HEK293 (cell line): Measurements from ENCODE around the gene ZNF521.

Source experiments
- CTCF ChIA-PET: fragments of 350-600 bp; formaldehyde crosslinking; extraction: SDS; loops from one replicate; lab custom pipeline; 2021; ENCODE audit warnings: antibody characterized with exemption; lab: Yijun Ruan, JAX
- POLR2A ChIA-PET: fragments of 300-600 bp; formaldehyde crosslinking; extraction: SDS; loops from one replicate; lab custom pipeline; 2020; ENCODE audit warnings: antibody characterized with exemption, inconsistent platforms; lab: Yijun Ruan, JAX
- H3K27ac ChIP-seq: fragments of 200-500 bp; sonication (Bioruptor generic); 2 replicates; pipeline ENCODE4 v1.5.1; 2014; ENCODE audit warnings: low read depth, low read length, control low read depth, inconsistent platforms; ENCODE audit errors: extremely low read depth
- H3K36me3 ChIP-seq, 2 experiments: fragments of 200-500 bp in 1 of 2; sonication (Bioruptor generic) in 1 of 2; 1 replicate in 1 of 2; 2 replicates in 1 of 2; pipeline ENCODE4 v1.5.1; 2014 to 2017; ENCODE audit warnings: inconsistent platforms in 2 of 2, low read length in 2 of 2; ENCODE audit not compliant: control insufficient read depth in 2 of 2, insufficient read depth in 1 of 2
- H3K4me1 ChIP-seq: fragments of 200-500 bp; sonication (Bioruptor generic); 2 replicates; pipeline ENCODE4 v1.5.1; 2014; ENCODE audit warnings: mild to moderate bottlenecking, low read length, inconsistent platforms; ENCODE audit not compliant: control insufficient read depth, insufficient read depth
- H3K4me3 ChIP-seq: 2 replicates; pipeline ENCODE4 v1.5.1; 2011; ENCODE audit warnings: low read depth, mild to moderate bottlenecking, control low read depth, low read length, moderate library complexity
- H3K9me3 ChIP-seq: fragments of 200-500 bp; sonication (Bioruptor generic); 2 replicates; pipeline ENCODE4 v1.5.1; 2014; ENCODE audit warnings: low read depth, low read length, inconsistent platforms; ENCODE audit not compliant: control insufficient read depth, insufficient read depth
- GLI4 ChIP-seq: fragments of 450-650 bp; formaldehyde crosslinking; IDR thresholded peaks from 2 replicates; pipeline ENCODE4 v1.5.1; 2016; ENCODE audit warnings: missing biosample characterization, missing genetic modification characterization
- IKZF3 ChIP-seq: fragments of 450-650 bp; IDR thresholded peaks from 2 replicates; pipeline ENCODE4 v1.5.0; 2018; ENCODE audit warnings: missing biosample characterization, mild to moderate bottlenecking, missing genetic modification characterization, moderate library complexity
- RBAK ChIP-seq: fragments of 450-650 bp; formaldehyde crosslinking; IDR thresholded peaks from 2 replicates; pipeline ENCODE4 v1.5.1; 2016; ENCODE audit warnings: missing biosample characterization, missing genetic modification characterization
- SALL2 ChIP-seq: fragments of 450-650 bp; formaldehyde crosslinking; IDR thresholded peaks from 2 replicates; pipeline ENCODE4 v1.5.0; 2017; ENCODE audit warnings: missing biosample characterization, mild to moderate bottlenecking, missing genetic modification characterization, borderline replicate concordance
- TRIM28 ChIP-seq: IDR thresholded peaks from 2 replicates; pipeline ENCODE4 v1.6.1; 2011; ENCODE audit warnings: low read length, control low read depth, borderline replicate concordance
- ZFHX2 ChIP-seq: fragments of 450-650 bp; formaldehyde crosslinking; conservative IDR thresholded peaks from 2 replicates; pipeline ENCODE4 v1.5.1; 2016; ENCODE audit warnings: missing biosample characterization, missing genetic modification characterization
- ZFP37 ChIP-seq: fragments of 450-650 bp; formaldehyde crosslinking; IDR thresholded peaks from 2 replicates; pipeline ENCODE4 v1.5.1; 2016; ENCODE audit warnings: missing biosample characterization, missing genetic modification characterization
- ZNF169 ChIP-seq: fragments of 450-650 bp; formaldehyde crosslinking; IDR thresholded peaks from 2 replicates; pipeline ENCODE4 v1.5.1; 2016; ENCODE audit warnings: missing biosample characterization, missing genetic modification characterization
- ZNF202 ChIP-seq: fragments of 450-650 bp; formaldehyde crosslinking; IDR thresholded peaks from 2 replicates; pipeline ENCODE4 v1.5.1; 2016; ENCODE audit warnings: missing biosample characterization, missing genetic modification characterization, borderline replicate concordance
- ZNF24 ChIP-seq: fragments of 450-650 bp; formaldehyde crosslinking; IDR thresholded peaks from 2 replicates; pipeline ENCODE4 v1.5.1; 2016; ENCODE audit warnings: missing biosample characterization, missing genetic modification characterization
- ZNF266 ChIP-seq: fragments of 450-650 bp; formaldehyde crosslinking; IDR thresholded peaks from 2 replicates; pipeline ENCODE4 v1.5.1; 2016; ENCODE audit warnings: missing biosample characterization, missing genetic modification characterization, low read depth
- ZNF302 ChIP-seq: fragments of 450-650 bp; formaldehyde crosslinking; IDR thresholded peaks from 2 replicates; pipeline ENCODE4 v1.5.1; 2016; ENCODE audit warnings: missing biosample characterization, missing genetic modification characterization, low read depth
- ZNF341 ChIP-seq: fragments of 450-650 bp; formaldehyde crosslinking; IDR thresholded peaks from 2 replicates; pipeline ENCODE4; 2016; ENCODE audit warnings: low read depth, missing biosample characterization, missing genetic modification characterization
- ZNF354C ChIP-seq: fragments of 450-650 bp; formaldehyde crosslinking; IDR thresholded peaks from 2 replicates; pipeline ENCODE4 v1.5.1; 2016; ENCODE audit warnings: missing biosample characterization, missing genetic modification characterization, low read depth, borderline replicate concordance
- ZNF596 ChIP-seq: fragments of 450-650 bp; IDR thresholded peaks from 2 replicates; pipeline ENCODE4 v1.5.0; 2018; ENCODE audit warnings: missing biosample characterization, mild to moderate bottlenecking, missing genetic modification characterization, moderate library complexity
- ZNF623 ChIP-seq: fragments of 450-650 bp; formaldehyde crosslinking; IDR thresholded peaks from 2 replicates; pipeline ENCODE4 v1.5.1; 2016; ENCODE audit warnings: missing biosample characterization, missing genetic modification characterization
- ZNF768 ChIP-seq: fragments of 450-650 bp; formaldehyde crosslinking; IDR thresholded peaks from 2 replicates; pipeline ENCODE4 v1.5.1; 2018; ENCODE audit warnings: missing biosample characterization, mild to moderate bottlenecking, missing genetic modification characterization
- ZNF777 ChIP-seq: fragments of 450-650 bp; formaldehyde crosslinking; IDR thresholded peaks from 2 replicates; pipeline ENCODE4 v1.5.1; 2017; ENCODE audit warnings: missing biosample characterization, missing genetic modification characterization, borderline replicate concordance
- ZNF791 ChIP-seq: fragments of 450-650 bp; formaldehyde crosslinking; IDR thresholded peaks from 2 replicates; pipeline ENCODE4 v1.5.1; 2016; ENCODE audit warnings: missing biosample characterization, missing genetic modification characterization
- ZSCAN30 ChIP-seq: fragments of 450-650 bp; IDR thresholded peaks from 2 replicates; pipeline ENCODE4 v1.5.1; 2018; ENCODE audit warnings: missing biosample characterization, mild to moderate bottlenecking, missing genetic modification characterization, moderate library complexity
- TF ChIP-seq, protein P1 (sequence below): fragments of 450-650 bp; formaldehyde crosslinking; IDR thresholded peaks from 2 replicates; pipeline ENCODE4 v1.5.1; 2016; ENCODE audit warnings: missing biosample characterization, missing genetic modification characterization, borderline replicate concordance
- TF ChIP-seq, protein P2 (sequence below): fragments of 450-650 bp; formaldehyde crosslinking; IDR thresholded peaks from 2 replicates; pipeline ENCODE4 v1.5.1; 2016; ENCODE audit warnings: missing biosample characterization, missing genetic modification characterization
- TF ChIP-seq, protein P3 (sequence below): fragments of 450-650 bp; formaldehyde crosslinking; IDR thresholded peaks from 2 replicates; pipeline ENCODE4 v1.5.1; 2016; ENCODE audit warnings: missing biosample characterization, missing genetic modification characterization
- TF ChIP-seq, protein P4 (sequence below): fragments of 450-650 bp; formaldehyde crosslinking; IDR thresholded peaks from 2 replicates; pipeline ENCODE4 v1.5.1; 2017; ENCODE audit warnings: missing biosample characterization, mild to moderate bottlenecking, missing genetic modification characterization, moderate library complexity
- TF ChIP-seq, protein P5 (sequence below): fragments of 450-650 bp; formaldehyde crosslinking; IDR thresholded peaks from 2 replicates; pipeline ENCODE4 v1.5.1; 2016; ENCODE audit warnings: missing biosample characterization, missing genetic modification characterization

The ZNF521 gene

DNA sequence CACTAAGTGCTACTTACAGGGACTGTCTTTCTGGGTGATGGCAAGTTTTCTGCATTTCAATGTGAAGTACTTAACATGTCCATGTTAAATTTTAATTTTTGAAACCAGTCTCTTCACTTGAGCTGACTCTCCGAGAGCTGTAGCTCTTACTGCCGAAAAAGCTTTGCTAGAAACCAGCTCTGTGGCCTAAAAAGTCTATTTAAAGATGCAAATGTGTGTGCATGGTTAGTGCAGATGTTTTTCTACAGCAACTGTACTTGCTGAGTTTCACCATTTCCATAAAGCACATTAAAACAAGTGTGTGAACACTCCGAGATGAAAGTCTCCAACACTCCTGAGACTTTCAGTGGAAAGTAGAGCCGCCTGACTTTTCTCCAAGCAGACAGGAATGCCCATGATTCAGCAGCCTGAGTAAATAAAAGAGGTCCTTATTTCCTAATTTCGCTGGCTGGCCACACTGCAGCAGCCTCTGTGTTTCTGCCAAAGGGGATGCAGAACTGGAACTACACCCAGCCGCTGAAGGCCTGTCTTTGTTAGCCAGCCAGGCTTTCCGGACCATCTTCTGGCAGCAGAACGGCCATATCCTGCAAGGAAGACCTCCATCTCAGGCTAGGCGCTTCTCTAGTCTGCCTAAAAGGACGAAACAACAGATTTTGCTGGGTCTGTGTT lies 121.2 kb downstream of the ZNF521 start:
- Histone ChIP-seq H3K9me3 (no peaks in the 10 kb centered on the region), H3K4me1 (peaks cover 7% of the 10 kb centered on the region; the same call in 1 of the 2 replicates), H3K4me3 (no peak overlapping the region), H3K36me3 (peaks cover 0 to 14% of the 10 kb centered on the region in 2 experiments; a peak in 1 of 3 replicates), H3K27ac (no peak overlapping the region)
- TF ChIP-seq ZNF623 (tag by site-specific recombination): no peak
- TF ChIP-seq, protein P1, sequence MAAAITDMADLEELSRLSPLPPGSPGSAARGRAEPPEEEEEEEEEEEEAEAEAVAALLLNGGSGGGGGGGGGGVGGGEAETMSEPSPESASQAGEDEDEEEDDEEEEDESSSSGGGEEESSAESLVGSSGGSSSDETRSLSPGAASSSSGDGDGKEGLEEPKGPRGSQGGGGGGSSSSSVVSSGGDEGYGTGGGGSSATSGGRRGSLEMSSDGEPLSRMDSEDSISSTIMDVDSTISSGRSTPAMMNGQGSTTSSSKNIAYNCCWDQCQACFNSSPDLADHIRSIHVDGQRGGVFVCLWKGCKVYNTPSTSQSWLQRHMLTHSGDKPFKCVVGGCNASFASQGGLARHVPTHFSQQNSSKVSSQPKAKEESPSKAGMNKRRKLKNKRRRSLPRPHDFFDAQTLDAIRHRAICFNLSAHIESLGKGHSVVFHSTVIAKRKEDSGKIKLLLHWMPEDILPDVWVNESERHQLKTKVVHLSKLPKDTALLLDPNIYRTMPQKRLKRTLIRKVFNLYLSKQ: no peak
- no peak for TF ChIP-seq SALL2 (tag by site-specific recombination)
- no peak for TF ChIP-seq ZNF777
- no peak for TF ChIP-seq ZNF169
- TF ChIP-seq ZNF266 (tag by site-specific recombination): no peak
- no peak for TF ChIP-seq GLI4 (tag by site-specific recombination)
- no peak for TF ChIP-seq ZNF341
- TF ChIP-seq ZFP37 (tag by site-specific recombination): no peak
- TF ChIP-seq, protein P2, sequence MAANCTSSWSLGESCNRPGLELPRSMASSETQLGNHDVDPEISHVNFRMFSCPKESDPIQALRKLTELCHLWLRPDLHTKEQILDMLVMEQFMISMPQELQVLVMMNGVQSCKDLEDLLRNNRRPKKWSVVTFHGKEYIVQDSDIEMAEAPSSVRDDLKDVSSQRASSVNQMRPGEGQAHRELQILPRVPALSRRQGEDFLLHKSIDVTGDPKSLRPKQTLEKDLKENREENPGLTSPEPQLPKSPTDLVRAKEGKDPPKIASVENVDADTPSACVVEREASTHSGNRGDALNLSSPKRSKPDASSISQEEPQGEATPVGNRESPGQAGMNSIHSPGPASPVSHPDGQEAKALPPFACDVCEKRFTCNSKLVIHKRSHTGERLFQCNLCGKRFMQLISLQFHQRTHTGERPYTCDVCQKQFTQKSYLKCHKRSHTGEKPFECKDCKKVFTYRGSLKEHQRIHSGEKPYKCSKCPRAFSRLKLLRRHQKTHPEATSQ (tag by site-specific recombination): no peak
- no peak for TF ChIP-seq ZNF302 (tag by site-specific recombination)
- TF ChIP-seq, protein P3, sequence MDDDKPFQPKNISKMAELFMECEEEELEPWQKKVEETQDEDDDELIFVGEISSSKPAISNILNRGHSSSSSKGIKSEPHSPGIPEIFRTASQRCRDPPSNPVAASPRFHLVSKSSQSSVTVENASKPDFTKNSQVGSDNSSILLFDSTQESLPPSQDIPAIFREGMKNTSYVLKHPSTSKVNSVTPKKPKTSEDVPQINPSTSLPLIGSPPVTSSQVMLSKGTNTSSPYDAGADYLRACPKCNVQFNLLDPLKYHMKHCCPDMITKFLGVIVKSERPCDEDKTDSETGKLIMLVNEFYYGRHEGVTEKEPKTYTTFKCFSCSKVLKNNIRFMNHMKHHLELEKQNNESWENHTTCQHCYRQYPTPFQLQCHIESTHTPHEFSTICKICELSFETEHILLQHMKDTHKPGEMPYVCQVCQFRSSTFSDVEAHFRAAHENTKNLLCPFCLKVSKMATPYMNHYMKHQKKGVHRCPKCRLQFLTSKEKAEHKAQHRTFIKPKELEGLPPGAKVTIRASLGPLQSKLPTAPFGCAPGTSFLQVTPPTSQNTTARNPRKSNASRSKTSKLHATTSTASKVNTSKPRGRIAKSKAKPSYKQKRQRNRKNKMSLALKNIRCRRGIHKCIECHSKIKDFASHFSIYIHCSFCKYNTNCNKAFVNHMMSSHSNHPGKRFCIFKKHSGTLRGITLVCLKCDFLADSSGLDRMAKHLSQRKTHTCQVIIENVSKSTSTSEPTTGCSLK (tag by site-specific recombination): no peak
- no peak for TF ChIP-seq ZSCAN30 (tag by site-specific recombination)
- no peak for TF ChIP-seq ZNF24 (tag by site-specific recombination)
- no peak for TF ChIP-seq ZNF354C (tag by site-specific recombination)
- TF ChIP-seq, protein P4, sequence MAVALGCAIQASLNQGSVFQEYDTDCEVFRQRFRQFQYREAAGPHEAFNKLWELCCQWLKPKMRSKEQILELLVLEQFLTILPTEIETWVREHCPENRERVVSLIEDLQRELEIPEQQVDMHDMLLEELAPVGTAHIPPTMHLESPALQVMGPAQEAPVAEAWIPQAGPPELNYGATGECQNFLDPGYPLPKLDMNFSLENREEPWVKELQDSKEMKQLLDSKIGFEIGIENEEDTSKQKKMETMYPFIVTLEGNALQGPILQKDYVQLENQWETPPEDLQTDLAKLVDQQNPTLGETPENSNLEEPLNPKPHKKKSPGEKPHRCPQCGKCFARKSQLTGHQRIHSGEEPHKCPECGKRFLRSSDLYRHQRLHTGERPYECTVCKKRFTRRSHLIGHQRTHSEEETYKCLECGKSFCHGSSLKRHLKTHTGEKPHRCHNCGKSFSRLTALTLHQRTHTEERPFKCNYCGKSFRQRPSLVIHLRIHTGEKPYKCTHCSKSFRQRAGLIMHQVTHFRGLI (tag by site-specific recombination): no peak
- POLR2A ChIA-PET: no interaction called here
- CTCF ChIA-PET: interaction anchor here (0.7 kb wide), 1 partner anchor 451 kb away, joined by 3 read pairs; no protein-coding TSS in a partner anchor

- no peak overlapping the region for H3K27ac ChIP-seq
- no peak overlapping the region for H3K4me3 ChIP-seq
- H3K4me1 ChIP-seq: peaks cover 7% of the 10 kb centered on the region; the same call in 1 of the 2 replicates
- H3K9me3 ChIP-seq: no peaks in the 10 kb centered on the region
- ChIA-PET POLR2A (no interaction called here), CTCF (interaction anchor here (0.8 kb wide), 1 partner anchor 9 kb away, joined by 3 read pairs; no protein-coding TSS in a partner anchor)
- peaks cover 0 to 14% of the 10 kb centered on the region in 2 experiments; a peak in 1 of 3 replicates for H3K36me3 ChIP-seq
- TF ChIP-seq ZNF202 (no peak), TRIM28 (no peak), ZFHX2 (tag by site-specific recombination) (no peak), IKZF3 (tag by site-specific recombination) (no peak), ZNF596 (tag by site-specific recombination) (no peak), ZNF768 (no peak), ZNF791 (tag by site-specific recombination) (no peak), ZNF623 (tag by site-specific recombination) (no peak), RBAK (tag by site-specific recombination) (no peak)
- TF ChIP-seq, protein P4 (tag by site-specific recombination): no peak
- TF ChIP-seq, protein P5, sequence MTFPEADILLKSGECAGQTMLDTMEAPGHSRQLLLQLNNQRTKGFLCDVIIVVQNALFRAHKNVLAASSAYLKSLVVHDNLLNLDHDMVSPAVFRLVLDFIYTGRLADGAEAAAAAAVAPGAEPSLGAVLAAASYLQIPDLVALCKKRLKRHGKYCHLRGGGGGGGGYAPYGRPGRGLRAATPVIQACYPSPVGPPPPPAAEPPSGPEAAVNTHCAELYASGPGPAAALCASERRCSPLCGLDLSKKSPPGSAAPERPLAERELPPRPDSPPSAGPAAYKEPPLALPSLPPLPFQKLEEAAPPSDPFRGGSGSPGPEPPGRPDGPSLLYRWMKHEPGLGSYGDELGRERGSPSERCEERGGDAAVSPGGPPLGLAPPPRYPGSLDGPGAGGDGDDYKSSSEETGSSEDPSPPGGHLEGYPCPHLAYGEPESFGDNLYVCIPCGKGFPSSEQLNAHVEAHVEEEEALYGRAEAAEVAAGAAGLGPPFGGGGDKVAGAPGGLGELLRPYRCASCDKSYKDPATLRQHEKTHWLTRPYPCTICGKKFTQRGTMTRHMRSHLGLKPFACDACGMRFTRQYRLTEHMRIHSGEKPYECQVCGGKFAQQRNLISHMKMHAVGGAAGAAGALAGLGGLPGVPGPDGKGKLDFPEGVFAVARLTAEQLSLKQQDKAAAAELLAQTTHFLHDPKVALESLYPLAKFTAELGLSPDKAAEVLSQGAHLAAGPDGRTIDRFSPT (tag by site-specific recombination): no peak
Observed at GRCh38 chr18:25229920-25230319, 122.0 kb downstream of the ZNF521 start.
